Measurements from ENCODE around the gene CSTA.

The CSTA gene

DNA sequence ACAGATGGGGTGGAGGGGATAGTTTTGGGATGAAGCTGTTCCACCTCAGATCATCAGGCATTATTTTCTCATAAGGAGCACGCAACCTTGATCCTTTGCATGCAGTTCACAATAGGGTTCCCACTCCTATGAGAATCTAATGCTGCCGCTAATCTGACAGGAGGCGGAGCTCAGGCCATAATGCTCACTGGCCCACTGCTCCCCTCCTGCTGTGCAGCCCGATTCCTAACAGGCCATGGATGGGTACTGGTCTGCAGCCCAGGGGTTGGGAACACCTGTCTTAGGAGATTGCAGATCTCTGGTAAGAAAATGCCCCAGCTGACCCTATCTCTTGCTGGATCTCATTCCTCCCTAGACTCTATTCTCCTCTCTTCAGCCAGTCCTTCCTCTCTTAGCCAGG lies 6.8 kb downstream of the CSTA start:
- Histone ChIP-seq H3K4me1 (no peaks in the 10 kb centered on the region), H2AFZ (no peak overlapping the region), H3K79me2 (no peaks in the 10 kb centered on the region), H3K9me3 (ENCODE audit: control insufficient read depth, low read length) (no peaks in the 10 kb centered on the region), H3K27me3 (ENCODE audit: control insufficient read depth, insufficient read depth, low read length) (no peaks in the 10 kb centered on the region), H3K4me3 (ENCODE audit: low read depth, low read length) (no peak overlapping the region), H3K27ac (no peak overlapping the region), H3K4me2 (ENCODE audit: low read length) (no peak overlapping the region), H3K36me3 (ENCODE audit: control insufficient read depth, insufficient read depth, low read length) (no peaks in the 10 kb centered on the region), H3K9ac (no peak overlapping the region)
- TF ChIP-seq CTCF (IDR thresholded peaks at IDR 0.05) = no peak

DNA sequence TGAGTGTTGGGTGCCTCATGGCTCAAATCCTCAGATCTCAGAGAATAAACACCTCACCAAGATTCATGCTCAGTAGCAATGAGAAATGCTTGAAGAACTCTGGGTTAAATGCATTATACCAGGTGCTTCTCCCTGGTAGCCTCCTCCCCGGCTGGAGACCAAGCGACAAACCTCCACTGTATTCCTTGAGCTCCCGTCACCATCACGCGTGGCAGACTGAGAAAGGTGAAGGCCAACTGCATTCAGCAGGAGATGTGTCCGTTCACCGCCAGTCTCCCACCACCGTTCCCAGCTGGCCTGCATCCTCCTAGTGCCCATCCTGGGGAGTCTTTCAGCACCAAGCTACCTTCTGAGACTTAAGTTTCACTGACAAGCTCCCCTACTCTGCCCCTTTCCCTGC lies 7.5 kb downstream of the CSTA start:
- Histone ChIP-seq H3K4me2 (ENCODE audit: low read length) (no peak overlapping the region), H3K36me3 (ENCODE audit: control insufficient read depth, insufficient read depth, low read length) (no peaks in the 10 kb centered on the region), H3K4me3 (ENCODE audit: low read depth, low read length) (no peak overlapping the region), H3K79me2 (no peaks in the 10 kb centered on the region), H2AFZ (no peak overlapping the region), H3K27ac (no peak overlapping the region), H3K27me3 (ENCODE audit: control insufficient read depth, insufficient read depth, low read length) (no peaks in the 10 kb centered on the region), H3K9ac (no peak overlapping the region), H3K4me1 (no peaks in the 10 kb centered on the region), H3K9me3 (ENCODE audit: control insufficient read depth, low read length) (no peaks in the 10 kb centered on the region)
- no peak for TF ChIP-seq CTCF (IDR thresholded peaks at IDR 0.05)

GRCh38 chr3:122342803-122343202 lies 17.8 kb downstream of the CSTA start:
- Histone ChIP-seq H3K9ac (no peak overlapping the region), H3K9me3 (ENCODE audit: control insufficient read depth, low read length) (no peaks in the 10 kb centered on the region), H3K27ac (no peak overlapping the region), H3K4me2 (ENCODE audit: low read length) (no peak overlapping the region), H3K27me3 (ENCODE audit: control insufficient read depth, insufficient read depth, low read length) (no peaks in the 10 kb centered on the region), H3K4me3 (ENCODE audit: low read depth, low read length) (no peak overlapping the region), H3K79me2 (no peaks in the 10 kb centered on the region), H2AFZ (no peak overlapping the region), H3K4me1 (no peaks in the 10 kb centered on the region), H3K36me3 (ENCODE audit: control insufficient read depth, insufficient read depth, low read length) (no peaks in the 10 kb centered on the region)
- TF ChIP-seq CTCF (IDR thresholded peaks at IDR 0.05) = no peak

DNA sequence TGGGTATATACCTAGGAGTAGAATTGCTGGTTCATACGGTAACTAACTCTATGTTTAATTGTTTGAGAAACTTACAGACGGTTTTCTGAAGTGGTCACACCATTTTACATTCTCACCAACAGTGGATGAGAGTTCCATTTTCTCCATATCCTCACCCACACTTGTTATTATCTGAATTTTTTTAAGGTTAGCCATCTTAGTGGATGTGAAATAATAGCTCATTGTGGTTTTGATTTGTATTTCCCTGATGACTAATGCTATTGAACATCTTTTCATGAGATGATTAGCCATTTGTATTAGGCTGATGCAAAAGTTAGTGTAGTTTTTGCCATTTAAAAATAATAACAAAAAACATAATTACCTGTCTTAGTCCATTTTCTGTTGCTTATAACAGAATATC lies 18.6 kb downstream of the CSTA start:
- TF ChIP-seq CTCF (IDR thresholded peaks at IDR 0.05) = no peak
- no peaks in the 10 kb centered on the region for H3K36me3 ChIP-seq (ENCODE audit: control insufficient read depth, insufficient read depth, low read length)
- no peak overlapping the region for H3K27ac ChIP-seq
- H3K4me2 ChIP-seq (ENCODE audit: low read length) = no peak overlapping the region
- H3K9me3 ChIP-seq (ENCODE audit: control insufficient read depth, low read length) = no peaks in the 10 kb centered on the region
- H2AFZ ChIP-seq = no peak overlapping the region
- no peak overlapping the region for H3K9ac ChIP-seq
- no peaks in the 10 kb centered on the region for H3K4me1 ChIP-seq
- H3K79me2 ChIP-seq = no peaks in the 10 kb centered on the region
- no peak overlapping the region for H3K4me3 ChIP-seq (ENCODE audit: low read depth, low read length)
- H3K27me3 ChIP-seq (ENCODE audit: control insufficient read depth, insufficient read depth, low read length) = no peaks in the 10 kb centered on the region

DNA sequence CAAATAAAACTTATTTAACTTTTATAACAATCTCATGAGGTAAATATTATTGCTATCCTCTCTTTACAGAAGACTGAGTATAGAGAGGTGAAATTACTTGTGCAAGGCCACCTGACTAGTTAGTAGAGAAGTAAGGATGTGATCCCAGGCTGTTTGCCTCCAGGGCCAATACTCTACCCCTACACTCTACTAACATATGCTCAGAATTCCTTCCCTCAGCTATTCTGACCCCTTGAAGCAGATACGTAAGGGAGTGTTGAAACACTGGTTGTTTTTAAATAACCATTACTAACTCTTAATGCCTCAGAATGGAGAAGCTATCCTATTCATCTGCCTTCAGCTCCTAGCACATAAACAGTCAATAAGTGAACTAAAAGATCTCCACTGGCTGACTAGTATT lies 24.1 kb downstream of the CSTA start:
- no peaks in the 10 kb centered on the region for H3K9me3 ChIP-seq (ENCODE audit: control insufficient read depth, low read length)
- H3K27ac ChIP-seq = no peak overlapping the region
- TF ChIP-seq CTCF (IDR thresholded peaks at IDR 0.05) = no peak
- H3K36me3 ChIP-seq (ENCODE audit: control insufficient read depth, insufficient read depth, low read length) = no peaks in the 10 kb centered on the region
- H3K27me3 ChIP-seq (ENCODE audit: control insufficient read depth, insufficient read depth, low read length) = no peaks in the 10 kb centered on the region
- H3K9ac ChIP-seq = no peak overlapping the region
- H3K4me1 ChIP-seq = peaks cover 11% of the 10 kb centered on the region
- no peaks in the 10 kb centered on the region for H3K79me2 ChIP-seq
- no peak overlapping the region for H2AFZ ChIP-seq
- no peak overlapping the region for H3K4me3 ChIP-seq (ENCODE audit: low read depth, low read length)
- H3K4me2 ChIP-seq (ENCODE audit: low read length) = no peak overlapping the region
